Gastrocnemius medialis (tissue), 4 donors: Measurements from ENCODE around the gene ANKRD23. TPM values are rescaled to one million over a fixed set of nuclear protein-coding genes. Genes with fewer than 3 reads are reported as not detected.

ENCODE experiments used
- ATAC-seq, 2 donors: fragments of 150-250 bp; one replicate each; pipeline ENCODE4 v1.9.1; 2016
- DNase-seq, 2 donors: peaks; one replicate each; pipeline ENCODE4 v3.0.0-alpha.2; 2019
- H3K27ac ChIP-seq, 4 donors: fragments of 200-600 bp; sonication (generic); 1 replicate in 1 of 4; 2 replicates in 3 of 4; pipeline ENCODE4 v1.5.1; 2016 to 2018; ENCODE audit warnings: mild to moderate bottlenecking in 2 of 4, moderate library complexity in 1 of 4
- H3K27me3 ChIP-seq, 3 donors: fragments of 200-600 bp; sonication (generic) in 2 of 3; 1 replicate in 1 of 3; 2 replicates in 2 of 3; pipeline versions ENCODE4 v1.5.1 to v1.6.0; 2016 to 2019; ENCODE audit warnings: mild to moderate bottlenecking in 1 of 3, moderate library complexity in 1 of 3
- H3K36me3 ChIP-seq, 2 donors: fragments of 200-600 bp; sonication (generic) in 1 of 2; one replicate each; pipeline ENCODE4 v1.5.1; 2017 to 2018
- H3K4me1 ChIP-seq, 2 donors: fragments of 200-600 bp; sonication (generic) in 1 of 2; one replicate each; pipeline ENCODE4 v1.5.1; 2016 to 2017; ENCODE audit warnings: mild to moderate bottlenecking in 2 of 2
- H3K4me3 ChIP-seq, 4 donors: fragments of 200-600 bp; sonication (generic) in 3 of 4; 1 replicate in 1 of 4; 2 replicates in 3 of 4; pipeline ENCODE4 v1.5.1; 2016 to 2019; ENCODE audit warnings: mild to moderate bottlenecking in 2 of 4
- H3K9me3 ChIP-seq, 3 donors: fragments of 200-600 bp; sonication (generic) in 2 of 3; 1 replicate in 1 of 3; 2 replicates in 2 of 3; pipeline ENCODE4 v1.5.1; 2016 to 2019
- CTCF ChIP-seq, 5 experiments: fragments of 450-650 bp in 3 of 5; fragments of 200-600 bp in 2 of 5; sonication (generic) in 2 of 5; IDR thresholded peaks in 4 of 5; conservative IDR thresholded peaks in 1 of 5; 1 replicate in 4 of 5; 2 replicates in 1 of 5; pipeline ENCODE4 v1.5.1; 2016 to 2019; ENCODE audit warnings: antibody characterized with exemption in 5 of 5, mild to moderate bottlenecking in 3 of 5, moderate library complexity in 3 of 5
- POLR2A ChIP-seq, 2 donors: fragments of 450-650 bp; IDR thresholded peaks; one replicate each; pipeline ENCODE4 v1.6.1; 2017; ENCODE audit warnings: antibody characterized with exemption in 2 of 2, mild to moderate bottlenecking in 2 of 2, moderate library complexity in 2 of 2
- in situ Hi-C, 4 donors: fragments of 200-750 bp; cut with MboI; loops; one replicate each; pipeline versions ENCODE4 v1.15.0 to v1.8.0; 2017; ENCODE audit warnings: low sequenced_read_pairs in 4 of 4
- intact Hi-C: fragments of 100-400 bp; cut with DNase I; formaldehyde crosslinking; loops from one replicate; pipeline ENCODE4 v1.15.1; 2023; ENCODE audit warnings: low total_unique reads
- total RNA-seq, 4 donors: library from RNA; depleted of rRNA; stranded (reverse); fragments of >200 nt; gene quantifications; one replicate each; pipeline versions ENCODE4 v1.1.0 to v1.2.3, GENCODE V29; 2016

The ANKRD23 gene
- total RNA-seq, 4 donors from 2014 or later, result 642 to 1,565 (median 923) TPM

- Histone ChIP-seq H3K9me3 (no peaks in the 10 kb centered on the region), H3K4me1 (peaks cover 16 to 21% of the 10 kb centered on the region in 2 donors), H3K4me3 (no peak overlapping the region), H3K27me3 (no peaks in the 10 kb centered on the region), H3K27ac (peak overlapping the region; percentile 62 to 97 (median 87)), H3K36me3 (peaks cover 0 to 52% of the 10 kb centered on the region in 2 donors)
- no peak for ATAC-seq
- intact Hi-C loops (no loop called here), in situ Hi-C loops (no loop called here)
- no peak for TF ChIP-seq POLR2A (IDR thresholded peaks at IDR 0.05)
- TF ChIP-seq CTCF (IDR thresholded peaks at IDR 0.05 in 4 of 5, conservative IDR thresholded peaks at IDR 0.05 in 1 of 5), result no peak
- DNase-seq, result no peak
Measured at GRCh38 chr2:96832408-96832753, 11.4 kb downstream of the ANKRD23 start.

- TF ChIP-seq POLR2A (IDR thresholded peaks at IDR 0.05) (no peak), CTCF (IDR thresholded peaks at IDR 0.05 in 4 of 5, conservative IDR thresholded peaks at IDR 0.05 in 1 of 5) (no peak)
- ATAC-seq, result no peak
- intact Hi-C loops, result no loop called here
- peak in 1 of 2 donors; percentile 23 for DNase-seq
- in situ Hi-C loops, result no loop called here
- Histone ChIP-seq H3K27me3 (no peaks in the 10 kb centered on the region), H3K4me1 (peaks cover 16 to 21% of the 10 kb centered on the region in 2 donors), H3K27ac (peak overlapping the region; percentile 62 to 97 (median 87)), H3K4me3 (no peak overlapping the region), H3K36me3 (peaks cover 0 to 57% of the 10 kb centered on the region in 2 donors), H3K9me3 (no peaks in the 10 kb centered on the region)
Measured at GRCh38 chr2:96831679-96832078, 12.1 kb downstream of the ANKRD23 start.

- TF ChIP-seq CTCF (IDR thresholded peaks at IDR 0.05 in 4 of 5, conservative IDR thresholded peaks at IDR 0.05 in 1 of 5), result no peak
- no peak for TF ChIP-seq POLR2A (IDR thresholded peaks at IDR 0.05)
- DNase-seq, result peak in 1 of 2 donors; percentile 18
- H3K27me3 ChIP-seq, result no peaks in the 10 kb centered on the region
- in situ Hi-C loops (no loop called here), intact Hi-C loops (no loop called here)
- peaks cover 0 to 72% of the 10 kb centered on the region in 2 donors for H3K36me3 ChIP-seq
- peak overlapping the region in 1 of 4 donors; percentile 97 for H3K27ac ChIP-seq
- no peak overlapping the region for H3K4me3 ChIP-seq
- no peak for ATAC-seq
- H3K9me3 ChIP-seq, result no peaks in the 10 kb centered on the region
- H3K4me1 ChIP-seq, result peaks cover 16 to 21% of the 10 kb centered on the region in 2 donors
Measured at GRCh38 chr2:96830044-96830562, 13.7 kb downstream of the ANKRD23 start.

- peak overlapping the region in 1 of 4 donors; percentile 97 for H3K27ac ChIP-seq
- TF ChIP-seq POLR2A (IDR thresholded peaks at IDR 0.05) (no peak), CTCF (IDR thresholded peaks at IDR 0.05 in 4 of 5, conservative IDR thresholded peaks at IDR 0.05 in 1 of 5) (no peak)
Measured at GRCh38 chr2:96828874-96829273, 14.9 kb downstream of the ANKRD23 start.

GRCh38 chr2:96828436-96828835, 15.4 kb downstream of the ANKRD23 start:
- peaks cover 0 to 74% of the 10 kb centered on the region in 2 donors for H3K36me3 ChIP-seq
- intact Hi-C loops (no loop called here), in situ Hi-C loops (no loop called here)
- no peaks in the 10 kb centered on the region for H3K27me3 ChIP-seq
- no peak for TF ChIP-seq CTCF (IDR thresholded peaks at IDR 0.05 in 4 of 5, conservative IDR thresholded peaks at IDR 0.05 in 1 of 5)
- no peak for TF ChIP-seq POLR2A (IDR thresholded peaks at IDR 0.05)
- no peak for ATAC-seq
- H3K9me3 ChIP-seq, result no peaks in the 10 kb centered on the region
- peak overlapping the region in 1 of 4 donors; percentile 97 for H3K27ac ChIP-seq
- H3K4me1 ChIP-seq, result peaks cover 13 to 30% of the 10 kb centered on the region in 2 donors
- DNase-seq, result peak in 1 of 2 donors; percentile 57
- no peak overlapping the region for H3K4me3 ChIP-seq

More at GRCh38 chr2:96828874-96829273, 14.9 kb downstream of the ANKRD23 start:
- DNase-seq (peak in 1 of 2 donors; percentile 26), ATAC-seq (no peak)
- in situ Hi-C loops, result no loop called here
- intact Hi-C loops, result no loop called here
- Histone ChIP-seq H3K36me3 (peaks cover 0 to 74% of the 10 kb centered on the region in 2 donors), H3K4me3 (no peak overlapping the region), H3K9me3 (no peaks in the 10 kb centered on the region), H3K27me3 (no peaks in the 10 kb centered on the region), H3K4me1 (peaks cover 16 to 30% of the 10 kb centered on the region in 2 donors)
